HG02973 (cell line): ENCODE measurements around the gene PARP6.

ENCODE experiments used
- ATAC-seq: cut with Tn5 transposase; IDR thresholded peaks from one replicate; pipeline ENCODE4 v1.9.1; 2021; ENCODE audit warnings: moderate library complexity; ENCODE audit not compliant: unreplicated experiment

PARP6 gene

GRCh38 chr15:72201391-72201921, 70.9 kb downstream of the PARP6 start:
- no peak for ATAC-seq

GRCh38 chr15:72200395-72201237, 71.7 kb downstream of the PARP6 start:
- no peak for ATAC-seq

- no peak for ATAC-seq
These were observed 72.6 kb downstream of the PARP6 start for GRCh38 chr15:72199721-72200212.

- ATAC-seq: no peak
These were observed 73.2 kb downstream of the PARP6 start for GRCh38 chr15:72199205-72199515.

- ATAC-seq: no peak
These were observed 73.8 kb downstream of the PARP6 start for GRCh38 chr15:72198356-72199204.

GRCh38 chr15:72197460-72198355, 74.6 kb downstream of the PARP6 start, which contains the start of gene GRAMD2A:
GRAMD2A (minus strand) TSS chr15:72197787.
- ATAC-seq: no peak

GRCh38 chr15:72197041-72197459, 75.3 kb downstream of the PARP6 start:
- ATAC-seq: no peak

- ATAC-seq: no peak
These were observed 75.8 kb downstream of the PARP6 start for GRCh38 chr15:72196409-72197040.

GRCh38 chr15:72195101-72195511, 77.2 kb downstream of the PARP6 start:
- ATAC-seq: no peak

- ATAC-seq: no peak
These were observed 78.4 kb downstream of the PARP6 start for GRCh38 chr15:72193836-72194396.

- no peak for ATAC-seq
These were observed 79.9 kb downstream of the PARP6 start for GRCh38 chr15:72192416-72192815.
